Thoracic aorta (tissue), 2 donors: ENCODE results near the gene TSNAXIP1. TPM values are rescaled to one million over a fixed set of nuclear protein-coding genes. Genes with fewer than 3 reads are reported as not detected.
A peak's percentile ranks its signal among the peaks of the same experiment; 100 is the strongest.
"Not testable (repeated sequence)": the region's sequence is repeated elsewhere in the genome, so short reads cannot be mapped to it uniquely, and the experiment has no call there.

Experiments
- ATAC-seq: fragments of 150-250 bp; one replicate; pipeline ENCODE4 v1.8.0; 2017; ENCODE audit warnings: low read depth; ENCODE audit not compliant: insufficient number of reproducible peaks, low FRiP score
- DNase-seq: peaks from one replicate; pipeline ENCODE4 v3.0.0-alpha.2; 2020; ENCODE audit warnings: low spot score
- H3K27ac ChIP-seq, 2 donors: fragments of 200-600 bp; sonication (generic); 1 replicate in 1 of 2; 2 replicates in 1 of 2; pipeline ENCODE4 v1.5.1; 2016; ENCODE audit warnings: mild to moderate bottlenecking in 2 of 2, moderate library complexity in 2 of 2
- H3K27me3 ChIP-seq: fragments of 200-600 bp; sonication (generic); replicated peaks from 2 replicates; pipeline ENCODE4 v1.6.0; 2016; ENCODE audit warnings: mild to moderate bottlenecking; ENCODE audit not compliant: insufficient read depth
- H3K36me3 ChIP-seq: fragments of 200-600 bp; sonication (generic); one replicate; pipeline ENCODE4 v1.5.1; 2016
- H3K4me1 ChIP-seq, 2 donors: fragments of 200-600 bp; sonication (generic); 1 replicate in 1 of 2; 2 replicates in 1 of 2; pipeline versions ENCODE4 v1.5.1 to v1.6.0; 2016; ENCODE audit warnings: low read depth in 2 of 2, mild to moderate bottlenecking in 1 of 2; ENCODE audit not compliant: control insufficient read depth in 1 of 2
- H3K4me3 ChIP-seq: fragments of 200-600 bp; sonication (generic); 2 replicates; pipeline ENCODE4 v1.5.1; 2016; ENCODE audit warnings: mild to moderate bottlenecking
- H3K9me3 ChIP-seq: fragments of 200-600 bp; sonication (generic); 2 replicates; pipeline ENCODE4 v1.5.1; 2016
- total RNA-seq, 2 donors: library from RNA; depleted of rRNA; stranded (reverse); fragments of >200 nt; gene quantifications; one replicate each; pipeline versions ENCODE4 v1.1.0 to v1.2.3, GENCODE V29; 2016
- TF ChIP-seq, protein P1 (sequence below): fragments of 200-600 bp; sonication (generic); IDR thresholded peaks from one replicate; pipeline ENCODE4 v1.5.1; 2019; ENCODE audit warnings: antibody characterized with exemption

TSNAXIP1 gene
- total RNA-seq, 2 donors from 2014 or later = 4.1 to 8.5 TPM

DNA sequence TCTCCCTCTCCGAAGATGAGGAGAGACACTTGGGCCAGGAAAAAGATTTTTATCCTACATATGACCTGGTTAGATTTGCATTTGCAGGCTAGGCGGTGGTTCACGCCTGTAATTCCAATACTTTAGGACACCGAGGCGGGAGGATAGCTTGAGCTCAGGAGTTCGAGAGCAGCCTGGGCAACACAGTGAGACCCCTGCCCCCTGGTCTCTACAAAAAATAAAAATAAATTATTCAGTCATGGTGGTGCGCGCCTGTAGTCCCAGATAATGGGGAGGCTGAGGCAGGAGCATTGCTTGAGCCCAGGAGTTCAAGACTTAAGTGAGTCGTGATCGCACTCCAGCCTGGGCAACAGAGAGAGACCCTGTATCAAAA lies 27.5 kb downstream of the TSNAXIP1 start:
- Histone ChIP-seq H3K36me3 (peaks cover 28% of the 10 kb centered on the region), H3K4me3 (peak overlapping the region; percentile 89), H3K27ac (peak overlapping the region; percentile 52 to 56), H3K4me1 (peaks cover 8 to 13% of the 10 kb centered on the region in 2 donors), H3K9me3 (no peaks in the 10 kb centered on the region), H3K27me3 (no peaks in the 10 kb centered on the region)
- TF ChIP-seq, protein P1, sequence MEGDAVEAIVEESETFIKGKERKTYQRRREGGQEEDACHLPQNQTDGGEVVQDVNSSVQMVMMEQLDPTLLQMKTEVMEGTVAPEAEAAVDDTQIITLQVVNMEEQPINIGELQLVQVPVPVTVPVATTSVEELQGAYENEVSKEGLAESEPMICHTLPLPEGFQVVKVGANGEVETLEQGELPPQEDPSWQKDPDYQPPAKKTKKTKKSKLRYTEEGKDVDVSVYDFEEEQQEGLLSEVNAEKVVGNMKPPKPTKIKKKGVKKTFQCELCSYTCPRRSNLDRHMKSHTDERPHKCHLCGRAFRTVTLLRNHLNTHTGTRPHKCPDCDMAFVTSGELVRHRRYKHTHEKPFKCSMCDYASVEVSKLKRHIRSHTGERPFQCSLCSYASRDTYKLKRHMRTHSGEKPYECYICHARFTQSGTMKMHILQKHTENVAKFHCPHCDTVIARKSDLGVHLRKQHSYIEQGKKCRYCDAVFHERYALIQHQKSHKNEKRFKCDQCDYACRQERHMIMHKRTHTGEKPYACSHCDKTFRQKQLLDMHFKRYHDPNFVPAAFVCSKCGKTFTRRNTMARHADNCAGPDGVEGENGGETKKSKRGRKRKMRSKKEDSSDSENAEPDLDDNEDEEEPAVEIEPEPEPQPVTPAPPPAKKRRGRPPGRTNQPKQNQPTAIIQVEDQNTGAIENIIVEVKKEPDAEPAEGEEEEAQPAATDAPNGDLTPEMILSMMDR = no peak
- no peak for DNase-seq
- ATAC-seq = no peak

DNA sequence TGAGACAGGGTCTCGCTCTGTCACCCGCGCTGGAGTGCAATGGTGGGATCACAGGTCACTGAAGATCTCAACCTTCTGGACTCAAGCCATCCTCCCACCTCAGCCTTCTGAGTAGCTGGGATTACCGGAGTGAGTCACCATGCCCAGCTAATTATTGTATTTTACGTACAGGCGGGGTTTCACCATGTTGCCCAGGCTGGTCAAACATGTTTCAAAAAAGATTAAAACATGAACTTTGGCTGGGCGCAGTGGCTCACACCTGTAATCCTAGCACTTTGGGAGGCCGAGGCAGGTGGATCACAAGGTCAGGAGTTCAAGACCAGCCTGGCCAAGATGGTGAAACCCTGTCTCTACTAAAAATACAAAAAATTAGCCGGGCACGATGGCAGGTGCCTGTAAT lies 30.5 kb downstream of the TSNAXIP1 start:
- H3K4me3 ChIP-seq, H3K27ac ChIP-seq, H3K27me3 ChIP-seq, H3K36me3 ChIP-seq, H3K9me3 ChIP-seq, DNase-seq, ATAC-seq: not testable (repeated sequence)
- peaks cover 12 to 13% of the 10 kb centered on the region in 2 donors for H3K4me1 ChIP-seq

DNA sequence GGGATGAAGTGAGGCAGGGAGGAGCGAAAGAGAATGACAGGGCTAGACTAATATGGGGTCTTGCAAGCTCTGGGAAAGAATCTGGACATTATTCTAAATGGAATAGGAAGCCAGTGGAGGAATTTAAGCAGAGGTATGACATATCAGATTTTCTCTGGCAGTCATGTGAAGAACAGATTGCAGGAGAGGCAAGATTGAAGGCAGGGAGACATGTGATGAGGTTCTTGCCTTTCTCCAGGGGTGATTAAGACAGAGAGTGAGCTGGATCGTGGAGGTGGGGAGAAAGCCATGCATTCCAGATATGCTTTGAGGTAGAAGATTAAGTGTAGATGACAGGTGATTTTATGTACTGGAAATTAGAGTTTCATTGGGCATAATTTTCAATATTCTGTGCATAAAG lies 31.1 kb downstream of the TSNAXIP1 start:
- H3K9me3 ChIP-seq = no peaks in the 10 kb centered on the region
- H3K4me3 ChIP-seq = no peak overlapping the region
- peaks cover 9 to 11% of the 10 kb centered on the region in 2 donors for H3K4me1 ChIP-seq
- ATAC-seq (no peak), DNase-seq (no peak)
- no peaks in the 10 kb centered on the region for H3K36me3 ChIP-seq
- no peaks in the 10 kb centered on the region for H3K27me3 ChIP-seq
- TF ChIP-seq, protein P1 = no peak
- H3K27ac ChIP-seq = no peak overlapping the region

DNA sequence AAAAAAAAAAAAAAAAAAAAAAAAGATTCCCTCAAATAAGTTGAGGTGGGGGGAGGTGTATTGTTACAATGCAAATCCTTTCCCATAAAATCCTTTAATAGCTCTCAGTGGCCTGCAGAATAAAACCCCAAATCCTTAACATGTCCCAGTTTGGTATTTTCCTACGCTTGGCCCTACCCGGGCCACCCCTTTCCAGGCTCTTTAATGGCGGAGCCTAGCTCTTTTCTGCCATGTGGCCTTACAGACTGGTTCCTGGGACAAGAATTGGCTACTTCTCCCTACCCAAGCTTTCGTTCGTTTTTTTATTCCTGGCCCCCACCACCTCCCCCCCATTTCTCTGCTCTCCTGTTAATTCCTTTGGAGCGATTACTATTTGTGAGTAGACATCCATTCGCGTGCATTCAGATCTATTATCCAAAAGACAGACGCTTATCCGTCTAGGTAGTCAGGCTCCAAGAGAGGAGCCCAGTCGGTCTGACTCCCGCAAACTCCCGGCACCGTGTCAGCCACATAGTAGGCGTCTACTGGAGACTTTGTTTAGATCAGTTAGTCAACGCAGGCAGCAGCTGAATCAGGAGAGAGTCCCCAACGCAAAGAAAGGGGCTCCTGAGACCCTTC lies 34.6 kb downstream of the TSNAXIP1 start:
- no peaks in the 10 kb centered on the region for H3K27me3 ChIP-seq
- DNase-seq = no peak
- H3K9me3 ChIP-seq = no peaks in the 10 kb centered on the region
- H3K27ac ChIP-seq = peak overlapping the region; percentile 97 to 99
- TF ChIP-seq, protein P1 = no peak
- peaks cover 31 to 34% of the 10 kb centered on the region in 2 donors for H3K4me1 ChIP-seq
- H3K36me3 ChIP-seq = no peaks in the 10 kb centered on the region
- H3K4me3 ChIP-seq = peak overlapping the region; percentile 90
- ATAC-seq = no peak

DNA sequence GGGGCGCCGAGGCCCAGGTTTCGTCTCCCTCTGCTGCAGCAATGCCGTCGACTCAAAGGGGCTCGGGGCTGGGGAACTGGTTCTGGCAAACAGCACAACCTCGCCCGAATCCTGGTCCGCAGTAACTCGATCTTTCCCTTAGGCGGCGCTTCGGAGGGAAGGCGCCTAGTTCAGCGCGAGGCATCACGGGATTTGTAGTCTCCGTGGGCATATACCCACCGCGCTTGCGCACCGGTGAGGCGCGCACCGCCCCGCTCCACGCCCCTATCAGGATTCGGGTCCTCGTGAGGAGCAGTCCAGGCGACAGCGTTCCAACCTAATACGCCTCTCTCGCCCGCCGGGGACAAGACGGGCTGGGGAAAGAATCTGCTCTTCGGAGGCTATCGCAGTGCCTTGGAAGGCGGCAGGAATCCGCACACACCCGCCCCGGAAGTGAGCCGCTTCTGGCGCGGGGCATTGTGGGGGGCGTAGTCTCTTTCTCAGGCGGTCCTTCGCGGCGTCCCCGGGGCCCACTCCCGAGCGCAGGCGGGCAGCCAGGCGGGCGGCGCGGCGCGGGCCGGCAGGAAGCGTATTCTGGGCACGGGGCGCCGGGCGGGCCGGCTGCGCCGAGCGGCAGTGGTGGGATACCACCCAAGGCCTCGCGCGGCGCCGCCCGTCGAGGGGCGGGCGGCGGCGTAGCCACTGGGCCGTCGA lies 35.3 kb downstream of the TSNAXIP1 start, which contains the start of gene THAP11:
Gene THAP11 (plus strand): TSS at position 505 of the 693 bp plus-strand sequence. CDS start 235 bp downstream, outside the sequence.
- Histone ChIP-seq H3K4me3 (peak within 1 kb of the TSS; percentile 90), H3K9me3 (no peaks in the 10 kb centered on the region), H3K36me3 (no peaks in the 10 kb centered on the region), H3K4me1 (peaks cover 31 to 34% of the 10 kb centered on the region in 2 donors), H3K27me3 (no peaks in the 10 kb centered on the region), H3K27ac (peak within 1 kb of the TSS; percentile 97 to 99)
- TF ChIP-seq, protein P1 = peak; percentile 87
- peak; percentile 81 for DNase-seq
- peak; percentile 90 for ATAC-seq
